Neural progenitor cell (in vitro differentiated cells): Measurements from ENCODE around the gene COX7A1. TPM values are rescaled to one million over a fixed set of nuclear protein-coding genes. Genes with fewer than 3 reads are reported as not detected.
A peak's percentile ranks its signal among the peaks of the same experiment; 100 is the strongest.

Experiments used
- DNase-seq: peaks from one replicate; pipeline ENCODE4 v3.0.0-alpha.2; 2016; ENCODE audit warnings: low spot score
- H2AFZ ChIP-seq: fragments of 200-600 bp; sonication (generic); replicated peaks from 2 replicates; pipeline ENCODE4 v1.6.1; 2016; ENCODE audit warnings: antibody characterized with exemption
- H3F3A ChIP-seq: fragments of 200-600 bp; sonication (generic); 2 replicates; pipeline ENCODE4 v1.6.1; 2016; ENCODE audit warnings: antibody characterized with exemption, low read depth
- H3K27ac ChIP-seq: fragments of 200-600 bp; sonication (generic); 2 replicates; pipeline ENCODE4 v1.5.1; 2016; ENCODE audit warnings: mild to moderate bottlenecking
- H3K27me3 ChIP-seq: fragments of 200-600 bp; sonication (generic); 2 replicates; pipeline ENCODE4 v1.6.1; 2016; ENCODE audit warnings: mild to moderate bottlenecking, moderate library complexity
- H3K36me3 ChIP-seq: fragments of 200-600 bp; sonication (generic); 2 replicates; pipeline ENCODE4 v1.5.1; 2016
- H3K4me1 ChIP-seq: fragments of 200-600 bp; sonication (generic); 2 replicates; pipeline ENCODE4 v1.6.1; 2016; ENCODE audit warnings: mixed run types
- H3K4me2 ChIP-seq: fragments of 200-600 bp; sonication (generic); 2 replicates; pipeline ENCODE4 v1.6.1; 2016
- H3K4me3 ChIP-seq: fragments of 200-600 bp; sonication (generic); 2 replicates; pipeline ENCODE4 v1.5.1; 2016
- H3K79me2 ChIP-seq: fragments of 200-600 bp; sonication (generic); 2 replicates; pipeline ENCODE4 v1.6.1; 2016; ENCODE audit warnings: low read depth
- H3K9ac ChIP-seq: fragments of 200-600 bp; sonication (generic); 2 replicates; pipeline ENCODE4 v1.6.1; 2016
- H3K9me3 ChIP-seq: fragments of 200-600 bp; sonication (generic); 2 replicates; pipeline ENCODE4 v1.5.1; 2016; ENCODE audit warnings: low read depth
- H4K20me1 ChIP-seq: fragments of 200-600 bp; sonication (generic); 2 replicates; pipeline ENCODE4 v1.6.1; 2016; ENCODE audit warnings: low read depth
- H3K27ac Mint-ChIP-seq: 3 replicates; pipeline ENCODE4 v1.8.0; 2021; ENCODE audit warnings: mixed read lengths
- H3K27me3 Mint-ChIP-seq: 2 replicates; pipeline ENCODE4 v1.8.0; 2022; ENCODE audit warnings: low read depth, mild to moderate bottlenecking, inconsistent platforms, moderate library complexity, mixed read lengths; ENCODE audit not compliant: insufficient read depth
- H3K36me3 Mint-ChIP-seq: 3 replicates; pipeline ENCODE4 v1.8.0; 2021; ENCODE audit warnings: mixed read lengths
- H3K4me1 Mint-ChIP-seq: 3 replicates; pipeline ENCODE4 v1.8.0; 2021; ENCODE audit warnings: mixed read lengths
- H3K4me3 Mint-ChIP-seq: 3 replicates; pipeline ENCODE4 v1.8.0; 2021; ENCODE audit warnings: mild to moderate bottlenecking, moderate library complexity, mixed read lengths
- H3K9me3 Mint-ChIP-seq: 3 replicates; pipeline ENCODE4 v1.8.0; 2020; ENCODE audit warnings: mixed read lengths
- CTCF ChIP-seq: fragments of 200-600 bp; sonication (generic); IDR thresholded peaks from 2 replicates; pipeline ENCODE4 v1.5.1; 2017; ENCODE audit warnings: antibody characterized with exemption, mild to moderate bottlenecking
- EZH2 ChIP-seq: fragments of 200-600 bp; sonication (generic); IDR thresholded peaks from 2 replicates; pipeline ENCODE4 v1.6.1; 2017; ENCODE audit warnings: antibody characterized with exemption, mild to moderate bottlenecking, moderate library complexity
- EZH2phosphoT487 ChIP-seq: fragments of 200-600 bp; sonication (generic); IDR thresholded peaks from 2 replicates; pipeline ENCODE4 v1.6.1; 2017; ENCODE audit warnings: antibody characterized with exemption
- total RNA-seq: library from RNA; depleted of rRNA; stranded (reverse); fragments of >200 nt; gene quantifications from 2 replicates; pipeline ENCODE4 v1.2.3, GENCODE V29; 2015; ENCODE audit warnings: low replicate concordance

The COX7A1 gene
- total RNA-seq, 1 donor from 2014 or later: not detected

GRCh38 chr19:36106441-36106840, 45.8 kb downstream of the COX7A1 start:
- Mint-ChIP-seq H3K27ac (peak overlapping the region; percentile 74), H3K4me3 (no peak overlapping the region), H3K9me3 (no peaks in the 10 kb centered on the region), H3K36me3 (peaks cover 5% of the 10 kb centered on the region), H3K4me1 (peaks cover 6% of the 10 kb centered on the region), H3K27me3 (peaks cover 2% of the 10 kb centered on the region)
- no peak for TF ChIP-seq EZH2
- no peak for TF ChIP-seq CTCF
- no peak for TF ChIP-seq EZH2phosphoT487
- no peak overlapping the region for H3K4me3 ChIP-seq
- H2AFZ ChIP-seq: no peak overlapping the region
- H3K4me2 ChIP-seq: no peak overlapping the region
- peaks cover 5% of the 10 kb centered on the region for H4K20me1 ChIP-seq
- no peak overlapping the region for H3K27ac ChIP-seq
- no peaks in the 10 kb centered on the region for H3K79me2 ChIP-seq
- H3K27me3 ChIP-seq: no peaks in the 10 kb centered on the region
- DNase-seq: no peak
- peaks cover 24% of the 10 kb centered on the region for H3F3A ChIP-seq
- H3K36me3 ChIP-seq: no peaks in the 10 kb centered on the region
- peaks cover 10% of the 10 kb centered on the region for H3K4me1 ChIP-seq
- no peak overlapping the region for H3K9ac ChIP-seq
- H3K9me3 ChIP-seq: no peaks in the 10 kb centered on the region

- Mint-ChIP-seq H3K9me3 (no peaks in the 10 kb centered on the region), H3K36me3 (peaks cover 5% of the 10 kb centered on the region), H3K27me3 (peaks cover 4% of the 10 kb centered on the region), H3K27ac (no peak overlapping the region), H3K4me1 (peaks cover 5% of the 10 kb centered on the region), H3K4me3 (no peak overlapping the region)
- H3K27me3 ChIP-seq: no peaks in the 10 kb centered on the region
- no peak overlapping the region for H2AFZ ChIP-seq
- no peaks in the 10 kb centered on the region for H3K36me3 ChIP-seq
- no peaks in the 10 kb centered on the region for H3K9me3 ChIP-seq
- no peak overlapping the region for H3K4me3 ChIP-seq
- H3K4me2 ChIP-seq: no peak overlapping the region
- TF ChIP-seq EZH2phosphoT487 (no peak), EZH2 (no peak), CTCF (no peak)
- no peaks in the 10 kb centered on the region for H4K20me1 ChIP-seq
- peaks cover 8% of the 10 kb centered on the region for H3F3A ChIP-seq
- no peak overlapping the region for H3K27ac ChIP-seq
- no peaks in the 10 kb centered on the region for H3K79me2 ChIP-seq
- DNase-seq: no peak
- no peaks in the 10 kb centered on the region for H3K4me1 ChIP-seq
- H3K9ac ChIP-seq: no peak overlapping the region
These were observed 48.2 kb downstream of the COX7A1 start for GRCh38 chr19:36103842-36104552.

- no peaks in the 10 kb centered on the region for H3K36me3 ChIP-seq
- H3K36me3 Mint-ChIP-seq: peaks cover 7% of the 10 kb centered on the region
These were observed 49.1 kb downstream of the COX7A1 start for GRCh38 chr19:36103040-36103626.

More at GRCh38 chr19:36103040-36103626, 49.1 kb downstream of the COX7A1 start:
- no peak overlapping the region for H3K4me2 ChIP-seq
- H3K9me3 Mint-ChIP-seq: no peaks in the 10 kb centered on the region
- peaks cover 5% of the 10 kb centered on the region for H3K4me1 Mint-ChIP-seq
- H3K27me3 Mint-ChIP-seq: peaks cover 4% of the 10 kb centered on the region
- no peak for DNase-seq
- H3K27ac ChIP-seq: no peak overlapping the region
- H3F3A ChIP-seq: peaks cover 8% of the 10 kb centered on the region
- H2AFZ ChIP-seq: no peak overlapping the region
- no peaks in the 10 kb centered on the region for H3K4me1 ChIP-seq
- no peak overlapping the region for H3K27ac Mint-ChIP-seq
- H3K4me3 Mint-ChIP-seq: no peak overlapping the region
- no peaks in the 10 kb centered on the region for H3K79me2 ChIP-seq
- TF ChIP-seq EZH2 (no peak), CTCF (no peak), EZH2phosphoT487 (no peak)
- H3K27me3 ChIP-seq: no peaks in the 10 kb centered on the region
- no peak overlapping the region for H3K4me3 ChIP-seq
- no peaks in the 10 kb centered on the region for H3K9me3 ChIP-seq
- H3K9ac ChIP-seq: no peak overlapping the region
- no peaks in the 10 kb centered on the region for H4K20me1 ChIP-seq
